A549 (cell line): ENCODE results near the gene KLHDC8B. TPM values are rescaled to one million over a fixed set of nuclear protein-coding genes. Genes with fewer than 3 reads are reported as not detected.

Experiments
- ATAC-seq, 2 experiments: fragments of 200-7000 bp in 1 of 2; fragments of >200 bp in 1 of 2; cut with Nextera tagmentation in 1 of 2; cut with Tn5 transposase in 1 of 2; 3 replicates each; pipeline versions ENCODE4 v1.8.0 to v1.9.1; 2018 to 2020; ENCODE audit warnings: mild to moderate bottlenecking in 1 of 2, moderate library complexity in 1 of 2
- CTCF ChIA-PET: fragments of 300-600 bp; sonication (Branson Sonifier 250); formaldehyde crosslinking; extraction: SDS; loops from one replicate; lab custom pipeline; 2021; ENCODE audit warnings: antibody characterized with exemption, inconsistent platforms; lab: Yijun Ruan, JAX
- POLR2A ChIA-PET: fragments of 350-600 bp; formaldehyde crosslinking; extraction: SDS; loops from one replicate; lab custom pipeline; 2021; ENCODE audit warnings: antibody characterized with exemption, inconsistent platforms; lab: Yijun Ruan, JAX
- DNase-seq, 2 experiments: peaks; one replicate each; pipeline versions ENCODE4 v3.0.0 to v3.0.0-alpha.2; 2011 to 2016; ENCODE audit warnings: low read depth in 1 of 2, low spot score in 1 of 2
- FAIRE-seq: peaks from 2 replicates; lab custom pipeline; 2011; peaks lifted over from hg19 to GRCh38; lab: Jason Lieb, UNC
- H3K27ac ChIP-seq, 2 experiments: fragments of >200 bp; sonication (Bioruptor Twin); formaldehyde crosslinking; 3 replicates each; pipeline ENCODE4 v1.5.1; 2016 to 2017
- H3K4me1 ChIP-seq: fragments of >200 bp; sonication (Bioruptor Twin); formaldehyde crosslinking; 3 replicates; pipeline ENCODE4 v1.6.1; 2016
- H3K4me2 ChIP-seq: fragments of >200 bp; sonication (Bioruptor Twin); formaldehyde crosslinking; 3 replicates; pipeline ENCODE4 v1.6.1; 2016
- H3K4me3 ChIP-seq: fragments of >200 bp; sonication (Bioruptor Twin); formaldehyde crosslinking; 3 replicates; pipeline ENCODE4 v1.5.1; 2016
- H3K9me3 ChIP-seq: fragments of >200 bp; sonication (Bioruptor Twin); formaldehyde crosslinking; 3 replicates; pipeline ENCODE4 v1.6.1; 2016
- CBX2 ChIP-seq: fragments of 200-600 bp; sonication (generic); IDR thresholded peaks from 2 replicates; pipeline ENCODE4 v1.6.1; 2016; ENCODE audit warnings: low read depth, mild to moderate bottlenecking, borderline replicate concordance
- CBX8 ChIP-seq: fragments of 200-600 bp; sonication (generic); IDR thresholded peaks from 2 replicates; pipeline ENCODE4 v1.6.1; 2016
- CHD2 ChIP-seq: fragments of 150-350 bp; IDR thresholded peaks from 2 replicates; pipeline ENCODE4 v1.6.1; 2014; ENCODE audit warnings: low read length; ENCODE audit not compliant: partially characterized antibody
- CHD4 ChIP-seq: fragments of 200-600 bp; sonication (generic); IDR thresholded peaks from 2 replicates; pipeline ENCODE4 v1.6.1; 2016; ENCODE audit warnings: antibody characterized with exemption, mild to moderate bottlenecking, borderline replicate concordance
- CTCF ChIP-seq: fragments of >200 bp; sonication (Bioruptor Twin); formaldehyde crosslinking; IDR thresholded peaks from 3 replicates; pipeline ENCODE4 v1.5.1; 2016
- EHMT2 ChIP-seq: fragments of 200-600 bp; sonication (generic); IDR thresholded peaks from 2 replicates; pipeline ENCODE4 v1.6.1; 2016; ENCODE audit warnings: antibody characterized with exemption, low read depth, mild to moderate bottlenecking, moderate library complexity
- HDAC2 ChIP-seq: fragments of 200-600 bp; sonication (generic); IDR thresholded peaks from 2 replicates; pipeline ENCODE4 v1.6.1; 2016
- HES2 ChIP-seq: fragments of >200 bp; sonication (Bioruptor Twin); formaldehyde crosslinking; IDR thresholded peaks from 2 replicates; pipeline ENCODE4 v1.6.1; 2016
- HOXA7 ChIP-seq: fragments of 250-450 bp; sonication (Bioruptor Pico); IDR thresholded peaks from 2 replicates; pipeline ENCODE4 v1.5.0; 2020; ENCODE audit warnings: mild to moderate bottlenecking, moderate library complexity
- HOXB13 ChIP-seq: fragments of 250-450 bp; sonication (Bioruptor Pico); IDR thresholded peaks from 2 replicates; pipeline ENCODE4 v1.5.0; 2020; ENCODE audit warnings: low read depth, mild to moderate bottlenecking, moderate library complexity
- HOXB5 ChIP-seq: fragments of 250-450 bp; sonication (Bioruptor Pico); IDR thresholded peaks from 2 replicates; pipeline ENCODE4 v1.5.0; 2020; ENCODE audit warnings: mild to moderate bottlenecking, moderate library complexity
- JUN ChIP-seq, 2 experiments: fragments of >200 bp; sonication (Bioruptor Twin); formaldehyde crosslinking; IDR thresholded peaks; 2 replicates in 1 of 2; 3 replicates in 1 of 2; pipeline ENCODE4 v1.6.1; 2016 to 2017
- JUNB ChIP-seq: fragments of >200 bp; sonication (Bioruptor Twin); formaldehyde crosslinking; IDR thresholded peaks from 2 replicates; pipeline ENCODE4 v1.6.1; 2016
- NFE2L2 ChIP-seq: fragments of 150-350 bp; conservative IDR thresholded peaks from 2 replicates; pipeline ENCODE4 v1.6.1; 2014; ENCODE audit warnings: low read length
- PBX3 ChIP-seq: IDR thresholded peaks from 2 replicates; pipeline ENCODE4 v1.6.1; 2012
- POLR2A ChIP-seq: IDR thresholded peaks from 2 replicates; pipeline ENCODE4 v1.6.1; 2012; ENCODE audit warnings: mild to moderate bottlenecking, low read length
- POLR2AphosphoS2 ChIP-seq: conservative IDR thresholded peaks from 2 replicates; pipeline ENCODE4 v1.6.1; 2012; ENCODE audit warnings: low read length, improper control_type of control experiment, inconsistent platforms
- RAD21 ChIP-seq, 2 experiments: fragments of >200 bp in 1 of 2; sonication (Bioruptor Twin) in 1 of 2; formaldehyde crosslinking in 1 of 2; IDR thresholded peaks in 1 of 2; conservative IDR thresholded peaks in 1 of 2; 2 replicates in 1 of 2; 3 replicates in 1 of 2; pipeline ENCODE4 v1.6.1; 2012 to 2018; ENCODE audit warnings: inconsistent platforms in 1 of 2
- RCOR1 ChIP-seq: fragments of 150-350 bp; IDR thresholded peaks from 2 replicates; pipeline ENCODE4 v1.6.1; 2014; ENCODE audit warnings: antibody characterized with exemption, low read length, low read depth
- RNF2 ChIP-seq: fragments of 200-600 bp; sonication (generic); IDR thresholded peaks from 2 replicates; pipeline ENCODE4 v1.6.1; 2016; ENCODE audit warnings: low read depth, mild to moderate bottlenecking, antibody characterized with exemption, moderate library complexity, borderline replicate concordance
- SREBF2 ChIP-seq: fragments of 450-650 bp; IDR thresholded peaks from 2 replicates; pipeline ENCODE4 v1.6.1; 2014; ENCODE audit warnings: mild to moderate bottlenecking, moderate library complexity
- TFCP2L1 ChIP-seq: fragments of 250-450 bp; sonication (Bioruptor Pico); IDR thresholded peaks from 2 replicates; pipeline ENCODE4 v1.5.0; 2021; ENCODE audit warnings: mild to moderate bottlenecking
- TP53 ChIP-seq: fragments of 250-450 bp; sonication (Bioruptor Pico); IDR thresholded peaks from 2 replicates; pipeline ENCODE4 v1.5.0; 2021; ENCODE audit warnings: mild to moderate bottlenecking, moderate library complexity
- ZSCAN20 ChIP-seq: fragments of 250-450 bp; sonication (Bioruptor Pico); IDR thresholded peaks from 2 replicates; pipeline ENCODE4 v1.8.0; 2022; ENCODE audit warnings: mild to moderate bottlenecking, moderate library complexity
- WGBS: methylation state at CpG from one replicate; pipeline ENCODE4 v1.1.6; 2017; ENCODE audit errors: missing lambda C conversion rate; 5-methylcytosine and 5-hydroxymethylcytosine counted together
- polyA plus RNA-seq, 4 experiments: library from polyadenylated mRNA; depleted of rRNA in 3 of 4; stranded (reverse); fragments of >200 nt; fragmentation: RNase III in 1 of 4; extraction: RNeasy Plus Mini Kit Qiagen cat#74134 plus additional on column Dnase treatment in 1 of 4; gene quantifications; 2 replicates in 3 of 4; 3 replicates in 1 of 4; pipeline ENCODE4 v1.2.3, GENCODE V29; 2011 to 2017

KLHDC8B gene
- polyA plus RNA-seq, 2 of the 4 experiments (the other 2 are of a cell fraction), result 7.4 to 9.9 TPM

- DNase-seq (no peak), FAIRE-seq (no peak), ATAC-seq (no peak)
- TF ChIP-seq TFCP2L1 (CRISPR knock-in tag) (no peak), RNF2 (no peak), TP53 (CRISPR knock-in tag) (no peak), NFE2L2 (no peak), HOXB13 (CRISPR knock-in tag) (no peak), RAD21 (conservative IDR thresholded peaks at IDR 0.05 in 1 of 2, IDR thresholded peaks at IDR 0.05 in 1 of 2) (no peak), RCOR1 (no peak), CHD2 (no peak)
- Histone ChIP-seq H3K27ac (no peak overlapping the region), H3K4me1 (no peaks in the 10 kb centered on the region), H3K4me2 (no peak overlapping the region), H3K4me3 (no peak overlapping the region), H3K9me3 (no peaks in the 10 kb centered on the region)
- POLR2A ChIA-PET, result no interaction called here
- 85% methylated on average over 24 of the region's 24 CpGs for WGBS
- CTCF ChIA-PET, result no interaction called here
These were observed 27.3 kb downstream of the KLHDC8B start for GRCh38 chr3:49198611-49199230.

- Histone ChIP-seq H3K4me3 (no peak overlapping the region), H3K4me1 (no peaks in the 10 kb centered on the region), H3K9me3 (no peaks in the 10 kb centered on the region), H3K27ac (no peak overlapping the region), H3K4me2 (no peak overlapping the region)
- POLR2A ChIA-PET, result no interaction called here
- FAIRE-seq, result no peak
- ATAC-seq, result no peak
- CTCF ChIA-PET, result no interaction called here
- TF ChIP-seq CHD4, result no peak
- no peak for TF ChIP-seq HOXA7 (CRISPR knock-in tag)
- TF ChIP-seq JUNB, result no peak
- TF ChIP-seq SREBF2, result no peak
- TF ChIP-seq POLR2AphosphoS2, result no peak
- no peak for TF ChIP-seq CBX8
- no peak for TF ChIP-seq TFCP2L1 (CRISPR knock-in tag)
- no peak for TF ChIP-seq EHMT2
- no peak for TF ChIP-seq HOXB5 (CRISPR knock-in tag)
- no peak for TF ChIP-seq TP53 (CRISPR knock-in tag)
- TF ChIP-seq PBX3, result no peak
- TF ChIP-seq POLR2A, result no peak
- TF ChIP-seq CTCF, result no peak
- no peak for TF ChIP-seq RCOR1
- TF ChIP-seq CHD2, result no peak
- TF ChIP-seq JUN (IDR thresholded peaks at IDR 0.05), result no peak
- no peak for TF ChIP-seq ZSCAN20 (CRISPR knock-in tag)
- 79% methylated on average over 34 of the region's 53 CpGs for WGBS
- DNase-seq, result no peak
These were observed 28.0 kb downstream of the KLHDC8B start for GRCh38 chr3:49199239-49199899.

GRCh38 chr3:49199900-49200281 is 28.5 kb downstream of the KLHDC8B start:
- Histone ChIP-seq H3K9me3 (no peaks in the 10 kb centered on the region), H3K4me2 (no peak overlapping the region), H3K27ac (no peak overlapping the region), H3K4me1 (no peaks in the 10 kb centered on the region), H3K4me3 (no peak overlapping the region)
- DNase-seq (no peak), ATAC-seq (no peak), FAIRE-seq (no peak)
- POLR2A ChIA-PET, result no interaction called here
- TF ChIP-seq HDAC2 (no peak), HES2 (no peak), JUNB (no peak), CBX2 (no peak)
- WGBS, result 81% methylated on average over 15 of the region's 15 CpGs
- CTCF ChIA-PET, result no interaction called here
